HG03571 (cell line): ENCODE results near the gene THY1.

Experiments used
- ATAC-seq: cut with Tn5 transposase; IDR thresholded peaks from one replicate; pipeline ENCODE4 v1.9.1; 2021; ENCODE audit not compliant: unreplicated experiment

Gene THY1

DNA sequence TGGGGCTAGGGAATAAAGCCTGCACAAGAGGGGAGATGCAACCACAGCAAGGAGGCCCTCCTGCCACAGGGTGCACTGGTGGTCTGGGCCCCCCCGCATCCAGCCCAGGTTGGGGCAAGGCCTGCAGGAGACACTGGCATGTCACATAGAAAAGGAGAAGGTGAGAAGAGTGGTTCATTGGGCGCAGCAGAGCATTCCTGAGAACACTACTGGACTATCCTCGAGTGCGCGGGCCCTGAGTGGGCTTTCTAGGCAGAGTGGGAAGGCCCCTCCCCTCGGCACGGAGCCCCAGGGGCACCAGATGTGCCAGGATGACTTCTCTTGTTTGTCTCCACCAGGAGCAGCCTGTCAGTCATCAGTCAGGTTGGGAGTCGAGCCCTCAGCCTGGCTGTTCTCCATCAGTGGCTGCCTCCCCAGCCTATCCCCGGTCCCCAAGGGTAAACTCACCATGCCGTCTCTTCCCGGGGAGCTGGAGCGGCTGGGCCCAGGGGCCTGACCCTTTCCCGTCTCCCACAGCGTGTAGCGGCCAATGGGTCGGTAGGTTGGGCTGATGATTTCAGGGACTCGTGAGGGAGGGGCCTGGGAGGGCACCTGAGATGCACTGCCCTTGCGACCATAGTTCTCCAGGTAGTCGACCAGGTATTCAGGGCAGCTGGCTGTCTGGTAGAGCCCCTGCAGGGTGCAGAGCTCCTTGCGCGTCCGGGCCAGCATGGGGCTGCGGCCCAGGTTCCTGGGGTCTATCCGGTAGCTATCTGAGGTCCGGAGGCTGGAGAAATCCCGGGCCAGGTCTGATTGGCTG is 50.5 kb downstream of the THY1 start:
- ATAC-seq = no peak

DNA sequence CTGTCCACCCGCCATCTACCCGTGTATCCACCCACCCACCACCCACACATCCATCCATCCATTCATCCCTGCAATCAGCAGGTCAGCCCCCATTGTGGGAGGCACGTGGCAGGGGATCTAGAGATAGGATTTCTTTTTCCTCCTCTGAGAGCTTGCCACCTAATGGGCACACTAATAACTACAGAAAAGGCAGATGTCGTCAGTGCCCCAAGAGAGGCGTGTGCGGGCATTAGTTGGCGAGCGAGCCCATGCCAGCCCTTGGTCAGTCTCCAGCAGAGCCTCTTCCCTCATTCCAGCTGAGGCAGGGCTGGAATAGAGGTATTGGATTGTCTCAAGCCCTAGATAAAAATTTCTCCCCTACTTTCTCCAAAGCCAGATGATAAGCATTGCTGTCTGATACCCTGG is 51.2 kb downstream of the THY1 start:
- ATAC-seq = no peak

DNA sequence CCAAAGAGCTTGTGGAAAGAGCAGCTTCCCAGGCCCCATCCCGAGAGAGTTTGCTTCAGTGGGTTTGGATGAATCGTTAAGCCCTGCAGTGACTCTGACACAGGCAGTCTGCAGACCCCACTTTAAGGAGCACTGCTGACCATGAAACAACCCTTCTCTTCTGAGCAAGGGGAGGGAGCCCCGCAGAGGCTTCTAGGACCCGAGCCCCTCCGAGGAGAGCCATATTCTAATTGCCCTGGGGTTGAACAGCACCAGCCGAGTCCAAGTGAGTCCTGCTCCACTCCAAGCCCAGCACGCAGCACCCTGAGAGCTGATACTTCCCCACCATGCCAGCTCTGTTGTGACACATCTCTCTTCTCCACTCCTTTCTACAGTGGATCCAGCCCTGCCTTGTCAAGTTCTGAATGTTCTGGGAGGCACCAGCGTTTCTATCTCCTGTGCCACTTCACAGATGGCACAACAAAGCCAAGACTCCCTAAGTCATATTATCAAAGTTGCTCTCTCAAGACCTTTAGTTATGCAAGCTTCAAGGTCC is 51.8 kb downstream of the THY1 start:
- ATAC-seq = no peak

DNA sequence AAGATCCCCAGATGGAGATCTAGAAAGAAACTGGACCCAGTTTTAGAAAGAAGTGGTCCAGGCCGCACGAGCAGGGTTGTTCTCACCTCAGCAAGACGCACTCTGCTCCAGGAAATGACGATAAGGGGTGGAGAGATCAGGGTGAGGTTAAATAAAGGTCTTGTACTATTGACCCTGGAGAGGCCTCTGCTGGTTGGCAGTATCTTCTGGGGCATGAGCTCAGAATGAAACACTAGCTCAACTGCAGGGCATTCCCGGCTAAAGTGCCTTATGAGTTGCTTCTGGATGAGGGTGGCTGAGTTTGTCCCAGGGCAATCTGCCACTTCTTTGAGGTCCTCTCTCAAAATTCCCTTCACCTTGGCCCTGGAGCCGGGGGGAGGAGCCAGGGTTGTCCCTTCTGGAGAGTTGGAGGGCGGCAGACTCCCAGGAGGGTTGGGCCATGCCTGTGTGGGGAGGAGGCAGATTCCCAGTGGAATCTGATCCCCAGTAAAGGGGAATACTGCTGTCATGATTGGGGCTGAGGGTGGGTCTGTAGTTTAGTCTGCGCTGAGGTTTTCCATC is 52.4 kb downstream of the THY1 start:
- no peak for ATAC-seq

DNA sequence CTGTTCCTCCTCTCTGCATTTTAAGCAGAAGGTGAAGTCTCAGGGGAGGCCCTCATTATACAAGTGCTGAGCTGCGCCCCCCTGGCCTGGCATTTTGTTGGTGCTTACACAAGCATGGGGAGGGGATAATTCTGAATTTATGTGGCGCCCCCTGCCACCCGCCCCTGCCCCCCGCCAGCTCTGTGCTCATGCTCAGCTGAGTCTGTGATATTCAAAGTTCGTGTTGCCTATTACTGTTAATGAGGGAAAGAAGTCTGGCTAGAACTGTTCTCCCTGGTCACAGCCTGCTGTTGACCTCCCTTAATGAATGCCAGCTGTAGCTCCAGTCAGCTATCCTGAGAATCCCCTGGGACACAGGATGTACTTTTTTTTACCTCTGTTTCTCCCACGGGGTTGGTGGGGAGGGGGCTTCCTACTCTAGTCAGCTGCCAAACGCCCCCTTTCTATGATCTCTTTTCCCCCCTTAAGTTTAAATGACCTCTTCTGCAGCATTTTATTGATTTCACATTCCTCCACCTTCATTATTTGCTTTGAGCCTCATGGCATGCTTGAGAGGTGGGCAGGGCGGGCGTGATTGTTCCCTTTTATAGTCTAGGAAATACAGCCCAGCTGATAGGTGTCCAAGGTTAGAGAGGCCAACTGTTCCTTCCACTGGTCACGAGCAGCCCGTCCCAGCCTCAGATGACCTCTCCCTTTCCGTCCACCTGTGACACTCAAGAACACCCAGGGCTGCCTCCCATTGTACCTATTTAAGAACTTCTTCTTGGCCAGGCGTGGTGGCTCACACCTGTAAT is 53.6 kb downstream of the THY1 start:
- no peak for ATAC-seq

DNA sequence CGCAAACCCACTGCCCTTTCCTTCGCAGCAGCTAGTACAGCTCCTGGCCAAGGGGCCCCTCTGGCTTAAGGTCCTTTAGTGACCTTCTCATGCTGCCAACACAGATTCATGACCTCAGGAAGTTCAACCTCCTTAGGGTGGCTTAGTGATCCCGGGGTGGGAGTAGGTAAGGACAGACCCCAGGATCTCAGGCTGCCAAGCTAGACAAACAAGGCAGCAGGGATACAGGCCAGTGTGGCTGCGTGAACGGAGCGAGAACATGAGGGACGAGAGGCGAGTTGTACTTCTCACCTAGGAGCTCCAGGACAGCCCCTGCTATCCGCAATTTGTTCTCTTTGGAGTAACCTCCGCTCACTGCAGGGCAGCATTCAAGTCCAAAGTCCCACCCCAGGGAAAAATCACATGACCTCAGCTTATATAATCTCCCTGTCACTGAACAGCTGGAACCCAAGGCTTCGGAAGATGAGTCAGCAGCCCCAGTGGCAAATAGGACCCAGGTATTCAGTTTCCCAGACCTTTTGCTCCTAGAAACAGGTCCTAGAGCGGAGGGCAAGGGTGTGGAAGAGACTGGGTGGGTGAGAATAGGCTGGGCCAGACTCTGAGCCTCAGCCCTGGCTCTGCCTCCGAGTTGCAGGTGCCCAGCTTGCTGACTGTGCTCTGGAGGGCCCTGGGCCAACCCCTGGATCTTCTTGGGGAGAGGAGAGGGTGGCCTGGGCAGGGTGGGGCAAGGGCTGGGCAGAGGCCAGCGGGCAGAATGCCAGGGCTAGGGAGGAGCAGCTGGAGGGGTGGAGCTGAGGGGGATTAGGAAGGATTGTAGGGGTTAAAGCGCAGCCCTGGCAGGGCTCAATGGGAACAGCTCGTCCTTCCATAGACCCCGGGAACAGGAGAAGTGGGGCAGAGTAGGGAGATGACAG is 54.6 kb downstream of the THY1 start:
- ATAC-seq = no peak

DNA sequence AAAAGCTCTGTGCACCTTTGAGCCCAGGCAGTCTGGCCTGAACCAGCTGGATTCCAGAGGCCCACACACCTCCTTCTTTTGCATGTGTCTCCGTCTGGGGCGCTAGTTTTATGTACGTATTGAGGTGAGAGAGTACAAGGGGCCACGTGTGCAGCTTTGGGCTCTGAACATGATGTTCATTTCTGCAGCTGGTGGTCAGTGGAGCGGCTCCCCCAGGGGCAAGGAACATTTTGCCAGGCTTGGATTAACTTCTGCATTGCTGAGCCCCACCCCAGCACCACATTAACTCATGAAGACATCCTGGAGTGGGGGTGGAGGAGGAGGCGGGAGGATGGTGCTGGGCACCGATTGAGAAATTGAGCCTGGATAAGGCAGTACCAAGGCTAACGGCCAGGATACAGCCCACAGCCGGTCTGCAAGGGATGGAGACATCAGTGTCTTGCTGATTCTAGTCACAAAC is 55.3 kb downstream of the THY1 start:
- no peak for ATAC-seq
